WTC11 (cell line): Measurements from ENCODE around the gene CARMIL1. TPM values are rescaled to one million over a fixed set of nuclear protein-coding genes. Genes with fewer than 3 reads are reported as not detected.

Experiments used
- ATAC-seq: fragments of 200-7000 bp; cut with Tn5 transposase; 2 replicates; pipeline ENCODE4 v1.10.0; 2021; ENCODE audit warnings: mild to moderate bottlenecking, moderate library complexity
- CTCF ChIA-PET: fragments of 300-600 bp; sonication (Branson Sonifier 250); formaldehyde crosslinking; loops from one replicate; lab custom pipeline; 2021; ENCODE audit warnings: antibody characterized with exemption; lab: Charles Lee
- POLR2A ChIA-PET: fragments of 350-600 bp; sonication (Branson Sonifier 250); formaldehyde crosslinking; loops from one replicate; lab custom pipeline; 2021; ENCODE audit warnings: antibody characterized with exemption; lab: Charles Lee
- DNase-seq: peaks from one replicate; pipeline ENCODE4 v3.0.0; 2021; ENCODE audit warnings: low spot score
- H3K27ac Mint-ChIP-seq: 2 replicates; pipeline ENCODE4 v1.8.0; 2021; ENCODE audit warnings: mixed read lengths
- H3K27me3 Mint-ChIP-seq: 2 replicates; pipeline ENCODE4 v1.8.0; 2021; ENCODE audit warnings: low read depth, mild to moderate bottlenecking, moderate library complexity, mixed read lengths
- H3K36me3 Mint-ChIP-seq: 2 replicates; pipeline ENCODE4 v1.8.0; 2021; ENCODE audit warnings: mixed read lengths
- H3K4me1 Mint-ChIP-seq: 2 replicates; pipeline ENCODE4 v1.8.0; 2022; ENCODE audit warnings: mixed read lengths
- H3K4me3 Mint-ChIP-seq: 2 replicates; pipeline ENCODE4 v1.8.0; 2021; ENCODE audit warnings: mild to moderate bottlenecking, moderate library complexity, mixed read lengths
- H3K9me3 Mint-ChIP-seq: 2 replicates; pipeline ENCODE4 v1.8.0; 2021; ENCODE audit warnings: mixed read lengths
- ATF1 ChIP-seq: sonication (generic); formaldehyde crosslinking; IDR thresholded peaks from 2 replicates; pipeline ENCODE4 v1.8.1; 2023; ENCODE audit warnings: mild to moderate bottlenecking, moderate library complexity, missing genetic modification reagents
- CBFB ChIP-seq: sonication (generic); formaldehyde crosslinking; IDR thresholded peaks from 2 replicates; pipeline ENCODE4 v1.8.1; 2022; ENCODE audit warnings: mild to moderate bottlenecking, low read depth, missing genetic modification reagents
- CREB1 ChIP-seq: sonication (generic); formaldehyde crosslinking; IDR thresholded peaks from 2 replicates; pipeline ENCODE4 v1.8.0; 2023; ENCODE audit warnings: mild to moderate bottlenecking, missing genetic modification reagents
- ETV6 ChIP-seq: sonication (generic); formaldehyde crosslinking; IDR thresholded peaks from 2 replicates; pipeline ENCODE4 v1.8.1; 2022; ENCODE audit warnings: mild to moderate bottlenecking, missing genetic modification reagents
- HMGXB4 ChIP-seq: sonication (generic); formaldehyde crosslinking; IDR thresholded peaks from 2 replicates; pipeline ENCODE4 v1.8.1; 2023; ENCODE audit warnings: mild to moderate bottlenecking, moderate library complexity, missing genetic modification reagents
- IRF1 ChIP-seq: sonication (generic); formaldehyde crosslinking; IDR thresholded peaks from 2 replicates; pipeline ENCODE4 v1.8.0; 2023; ENCODE audit warnings: missing genetic modification reagents
- NFYB ChIP-seq: sonication (generic); formaldehyde crosslinking; conservative IDR thresholded peaks from 2 replicates; pipeline ENCODE4 v1.8.0; 2022; ENCODE audit warnings: low read depth, missing genetic modification reagents
- PREB ChIP-seq: sonication (generic); formaldehyde crosslinking; IDR thresholded peaks from 2 replicates; pipeline ENCODE4 v1.8.1; 2022; ENCODE audit warnings: mild to moderate bottlenecking, missing genetic modification reagents, moderate library complexity, borderline replicate concordance
- RELA ChIP-seq: sonication (generic); formaldehyde crosslinking; IDR thresholded peaks from 2 replicates; pipeline ENCODE4 v1.8.1; 2022; ENCODE audit warnings: missing genetic modification reagents, mild to moderate bottlenecking, borderline replicate concordance
- SMAD3 ChIP-seq: sonication (generic); formaldehyde crosslinking; IDR thresholded peaks from 2 replicates; pipeline ENCODE4 v1.8.0; 2022; ENCODE audit warnings: missing genetic modification reagents, mild to moderate bottlenecking, borderline replicate concordance
- SMAD4 ChIP-seq: sonication (generic); formaldehyde crosslinking; IDR thresholded peaks from 2 replicates; pipeline ENCODE4 v1.8.0; 2022; ENCODE audit warnings: mild to moderate bottlenecking, missing genetic modification reagents
- TCF7 ChIP-seq: sonication (generic); formaldehyde crosslinking; IDR thresholded peaks from 2 replicates; pipeline ENCODE4 v1.8.0; 2022; ENCODE audit warnings: mild to moderate bottlenecking, low read depth, missing genetic modification reagents, moderate library complexity
- TEAD1 ChIP-seq: sonication (generic); formaldehyde crosslinking; IDR thresholded peaks from 2 replicates; pipeline ENCODE4 v1.8.0; 2022; ENCODE audit warnings: mild to moderate bottlenecking, missing genetic modification reagents
- USF1 ChIP-seq: sonication (generic); formaldehyde crosslinking; IDR thresholded peaks from 2 replicates; pipeline ENCODE4 v1.8.0; 2022; ENCODE audit warnings: mild to moderate bottlenecking, missing genetic modification reagents
- ZNF138 ChIP-seq: sonication (generic); formaldehyde crosslinking; conservative IDR thresholded peaks from 2 replicates; pipeline ENCODE4 v1.8.1; 2022; ENCODE audit warnings: mild to moderate bottlenecking, moderate library complexity, missing genetic modification reagents
- ZNF281 ChIP-seq: sonication (generic); formaldehyde crosslinking; IDR thresholded peaks from 2 replicates; pipeline ENCODE4 v1.8.0; 2023; ENCODE audit warnings: mild to moderate bottlenecking, missing genetic modification reagents
- ZNF317 ChIP-seq: sonication (generic); formaldehyde crosslinking; IDR thresholded peaks from 2 replicates; pipeline ENCODE4 v1.8.1; 2023; ENCODE audit warnings: low read depth, mild to moderate bottlenecking, moderate library complexity, missing genetic modification reagents, borderline replicate concordance
- total RNA-seq: library from RNA; stranded (reverse); gene quantifications from 3 replicates; pipeline ENCODE4 v1.2.3, GENCODE V29; 2021

The CARMIL1 gene
- total RNA-seq, 1 experiment from 2014 or later, result 36.2 TPM

- TF ChIP-seq CBFB (CRISPR knock-in tag) (no peak), HMGXB4 (CRISPR knock-in tag) (no peak)
- TF ChIP-seq, all 79 proteins: peak for 0
Observed at GRCh38 chr6:25263657-25264056, 15.5 kb upstream of the CARMIL1 start (continued).

GRCh38 chr6:25266456-25267100 lies 12.6 kb upstream of the CARMIL1 start:
- ChIA-PET CTCF (interaction anchor here (1.2 to 2.8 kb wide), 24 partner anchors 10 to 332 kb away, joined by 3 to 41 read pairs (median 7); partner anchors contain the start of gene CARMIL1), POLR2A (interaction anchor here (0.6 to 1.1 kb wide), 2 partner anchors 12 to 412 kb away, joined by 3 to 8 read pairs; partner anchors contain the start of gene CARMIL1)
- Mint-ChIP-seq H3K4me1 (peaks cover 11% of the 10 kb centered on the region), H3K27ac (no peak overlapping the region), H3K4me3 (no peak overlapping the region), H3K27me3 (no peaks in the 10 kb centered on the region; the same call in 1 of the 2 replicates), H3K36me3 (no peaks in the 10 kb centered on the region), H3K9me3 (peaks cover 7% of the 10 kb centered on the region)
- ATAC-seq (no peak), DNase-seq (no peak)
- no peak for TF ChIP-seq ETV6 (CRISPR knock-in tag)
- TF ChIP-seq USF1 (CRISPR knock-in tag), result no peak
- no peak for TF ChIP-seq CREB1 (CRISPR knock-in tag)
- TF ChIP-seq PREB (CRISPR knock-in tag), result no peak
- TF ChIP-seq CBFB (CRISPR knock-in tag), result no peak
- no peak for TF ChIP-seq SMAD4
- TF ChIP-seq ZNF317 (CRISPR knock-in tag), result no peak
- no peak for TF ChIP-seq NFYB (CRISPR knock-in tag)
- no peak for TF ChIP-seq TEAD1 (CRISPR knock-in tag)
- no peak for TF ChIP-seq ZNF281 (CRISPR knock-in tag)
- no peak for TF ChIP-seq TCF7 (CRISPR knock-in tag)
- TF ChIP-seq ZNF138 (CRISPR knock-in tag), result no peak
- TF ChIP-seq SMAD3 (CRISPR knock-in tag), result no peak
- no peak for TF ChIP-seq HMGXB4 (CRISPR knock-in tag)
- TF ChIP-seq RELA (CRISPR knock-in tag), result no peak
- no peak for TF ChIP-seq ATF1 (CRISPR knock-in tag)
- no peak for TF ChIP-seq IRF1 (CRISPR knock-in tag)
